Upper lobe of left lung (tissue), 6 donors: Measurements from ENCODE around the gene RTN4. TPM values are rescaled to one million over a fixed set of nuclear protein-coding genes. Genes with fewer than 3 reads are reported as not detected.

ENCODE experiments used
- ATAC-seq, 2 donors: fragments of 200-7000 bp; cut with Tn5 transposase; one replicate each; pipeline ENCODE4 v1.9.1; 2022; ENCODE audit warnings: mild to moderate bottlenecking in 2 of 2, moderate library complexity in 2 of 2; ENCODE audit not compliant: low FRiP score in 2 of 2
- DNase-seq, 2 donors: peaks; one replicate each; pipeline ENCODE4 v3.0.0-alpha.2; 2019 to 2020
- H3K27ac ChIP-seq, 4 donors: fragments of 200-600 bp; sonication (generic); one replicate each; pipeline ENCODE4 v1.5.1; 2016 to 2019
- H3K27me3 ChIP-seq, 4 donors: fragments of 200-600 bp; sonication (generic); one replicate each; pipeline ENCODE4 v1.5.1; 2017 to 2019
- H3K36me3 ChIP-seq, 4 donors: fragments of 200-600 bp; sonication (generic); one replicate each; pipeline ENCODE4 v1.5.1; 2016 to 2019
- H3K4me1 ChIP-seq, 4 donors: fragments of 200-600 bp; sonication (generic); one replicate each; pipeline ENCODE4 v1.5.1; 2018 to 2019
- H3K4me3 ChIP-seq, 4 donors: fragments of 200-600 bp; sonication (generic); one replicate each; pipeline ENCODE4 v1.5.1; 2017 to 2019; ENCODE audit warnings: mild to moderate bottlenecking in 2 of 4, moderate library complexity in 1 of 4
- H3K9me3 ChIP-seq, 4 donors: fragments of 200-600 bp; sonication (generic); one replicate each; pipeline ENCODE4 v1.5.1; 2018 to 2019
- EP300 ChIP-seq, 4 donors: sonication (generic); formaldehyde crosslinking; IDR thresholded peaks; one replicate each; pipeline ENCODE4 v1.5.1; 2017; ENCODE audit warnings: antibody characterized with exemption in 4 of 4, control low read depth in 2 of 4
- POLR2A ChIP-seq, 4 donors: fragments of 450-650 bp; IDR thresholded peaks; one replicate each; pipeline ENCODE4 v1.5.1; 2016 to 2017; ENCODE audit warnings: antibody characterized with exemption in 4 of 4, mild to moderate bottlenecking in 2 of 4
- POLR2AphosphoS5 ChIP-seq, 2 donors: sonication (generic); formaldehyde crosslinking; IDR thresholded peaks; one replicate each; pipeline ENCODE4 v1.5.1; 2017; ENCODE audit warnings: antibody characterized with exemption in 2 of 2
- WGBS, 2 donors: methylation state at CpG; one replicate each; pipeline ENCODE4 v1.1.5; 2017 to 2018; 5-methylcytosine and 5-hydroxymethylcytosine counted together
- total RNA-seq, 6 donors: library from RNA; depleted of rRNA in 4 of 6; stranded (reverse); fragments of >200 nt in 4 of 6; gene quantifications; one replicate each; pipeline versions ENCODE4 v1.1.0 to v1.2.1, GENCODE V29; 2016 to 2021
- TF ChIP-seq, protein P1 (sequence below), 6 experiments: fragments of 450-650 bp in 4 of 6; fragments of 200-600 bp in 2 of 6; sonication (generic) in 2 of 6; IDR thresholded peaks; one replicate each; pipeline ENCODE4 v1.5.1; 2016 to 2019; ENCODE audit warnings: antibody characterized with exemption in 6 of 6
- donor health status: DM: no; HTN: no; CAD: no; lungs with moderate emphysema.
- donor health status: DM: no; HTN: yes; CAD: no; lungs with severe emphysema.

The RTN4 gene
- total RNA-seq, 6 donors from 2014 or later: 128 to 345 (median 233) TPM

DNA sequence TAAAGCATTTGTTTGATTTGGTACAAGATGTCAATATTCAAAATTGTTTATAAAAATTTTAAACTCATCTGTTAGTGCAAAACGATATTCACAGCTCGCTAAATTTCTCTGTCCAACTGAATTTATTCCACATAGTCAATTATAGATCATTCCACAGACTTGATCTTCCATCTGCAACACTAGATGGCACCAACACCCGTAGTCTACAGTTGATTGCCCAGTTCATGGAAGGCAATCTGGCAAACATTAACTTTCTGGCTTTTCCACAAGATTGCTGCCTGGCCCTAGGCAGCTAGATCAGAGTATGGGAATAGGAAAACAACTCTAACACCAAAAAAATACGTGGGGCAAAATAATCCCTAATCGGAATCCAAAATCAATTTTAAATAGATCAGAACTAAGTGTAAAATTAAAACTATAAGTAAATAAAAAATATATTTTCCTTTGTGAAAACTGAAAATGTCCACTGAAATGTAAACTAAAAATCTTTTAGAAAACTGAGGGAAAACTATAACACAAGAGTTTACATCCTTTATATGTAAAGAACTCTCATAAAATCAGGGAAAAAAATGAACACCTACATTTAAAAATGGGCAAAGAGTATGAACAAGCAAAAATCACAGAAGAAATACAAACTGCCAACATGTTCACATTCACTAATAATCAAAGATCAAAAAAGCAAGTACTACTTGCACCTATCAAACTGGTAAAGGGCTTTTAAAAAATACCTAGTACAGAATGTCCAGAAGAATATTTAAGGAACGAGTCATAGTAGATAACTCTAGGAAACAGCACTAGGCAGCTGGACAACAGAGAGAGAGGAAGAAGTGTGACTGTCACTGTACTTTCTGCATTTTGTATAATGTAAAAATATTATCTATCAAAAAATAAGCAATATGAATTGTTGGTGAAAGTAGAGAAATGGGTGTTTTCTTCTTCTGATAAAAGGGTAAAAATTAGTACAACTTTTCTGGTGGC lies 35.0 kb downstream of the RTN4 start:
- no peak overlapping the region for H3K27ac ChIP-seq
- TF ChIP-seq POLR2A (IDR thresholded peaks at IDR 0.05): no peak
- no peak for TF ChIP-seq POLR2AphosphoS5 (IDR thresholded peaks at IDR 0.05)
- TF ChIP-seq EP300 (IDR thresholded peaks at IDR 0.05): peak in 1 of 4 donors; percentile 32
- TF ChIP-seq, protein P1, sequence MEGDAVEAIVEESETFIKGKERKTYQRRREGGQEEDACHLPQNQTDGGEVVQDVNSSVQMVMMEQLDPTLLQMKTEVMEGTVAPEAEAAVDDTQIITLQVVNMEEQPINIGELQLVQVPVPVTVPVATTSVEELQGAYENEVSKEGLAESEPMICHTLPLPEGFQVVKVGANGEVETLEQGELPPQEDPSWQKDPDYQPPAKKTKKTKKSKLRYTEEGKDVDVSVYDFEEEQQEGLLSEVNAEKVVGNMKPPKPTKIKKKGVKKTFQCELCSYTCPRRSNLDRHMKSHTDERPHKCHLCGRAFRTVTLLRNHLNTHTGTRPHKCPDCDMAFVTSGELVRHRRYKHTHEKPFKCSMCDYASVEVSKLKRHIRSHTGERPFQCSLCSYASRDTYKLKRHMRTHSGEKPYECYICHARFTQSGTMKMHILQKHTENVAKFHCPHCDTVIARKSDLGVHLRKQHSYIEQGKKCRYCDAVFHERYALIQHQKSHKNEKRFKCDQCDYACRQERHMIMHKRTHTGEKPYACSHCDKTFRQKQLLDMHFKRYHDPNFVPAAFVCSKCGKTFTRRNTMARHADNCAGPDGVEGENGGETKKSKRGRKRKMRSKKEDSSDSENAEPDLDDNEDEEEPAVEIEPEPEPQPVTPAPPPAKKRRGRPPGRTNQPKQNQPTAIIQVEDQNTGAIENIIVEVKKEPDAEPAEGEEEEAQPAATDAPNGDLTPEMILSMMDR (IDR thresholded peaks at IDR 0.05): peak; percentile 32 to 70 (median 54)

DNA sequence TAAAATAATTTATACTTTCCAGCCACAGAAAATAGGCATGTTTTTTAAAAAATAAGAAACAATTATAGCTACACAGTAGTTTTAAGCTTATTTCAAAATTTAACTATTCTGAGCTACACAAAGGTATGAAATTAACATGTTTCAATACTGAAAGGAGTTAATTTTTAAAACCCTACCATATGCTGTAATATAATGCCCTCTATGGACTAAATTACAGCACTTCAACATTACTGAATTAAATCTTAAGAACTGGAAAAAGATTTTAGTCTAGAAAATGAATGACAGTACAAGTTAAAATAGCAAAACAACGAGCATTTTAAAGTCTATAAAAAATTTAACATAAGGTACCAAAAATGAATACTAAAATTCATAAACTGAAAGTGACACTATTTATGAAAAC lies 36.3 kb downstream of the RTN4 start:
- DNase-seq: no peak
- Histone ChIP-seq H3K36me3 (no peaks in the 10 kb centered on the region), H3K27ac (no peak overlapping the region), H3K9me3 (no peaks in the 10 kb centered on the region), H3K4me1 (peaks cover 64 to 80% (median 70%) of the 10 kb centered on the region in 4 donors), H3K27me3 (no peaks in the 10 kb centered on the region), H3K4me3 (no peak overlapping the region)
- ATAC-seq: no peak
- 43 to 54% methylated on average over 1 of the region's 1 CpG for WGBS, 2 donors
- no peak for TF ChIP-seq EP300 (IDR thresholded peaks at IDR 0.05)
- TF ChIP-seq, protein P1 (IDR thresholded peaks at IDR 0.05): peak in 2 of 6 experiments; percentile 4 to 21

More for the DNA sequence above, 35.0 kb downstream of the RTN4 start:
- Histone ChIP-seq H3K4me3 (no peak overlapping the region), H3K36me3 (no peaks in the 10 kb centered on the region), H3K27me3 (no peaks in the 10 kb centered on the region), H3K4me1 (peaks cover 51 to 69% (median 61%) of the 10 kb centered on the region in 4 donors), H3K9me3 (no peaks in the 10 kb centered on the region)
- ATAC-seq (peak; percentile 75 to 79), DNase-seq (peak in 1 of 2 donors; percentile 56)
- 48 to 49% methylated on average over 6 of the region's 6 CpGs for WGBS, 2 donors

DNA sequence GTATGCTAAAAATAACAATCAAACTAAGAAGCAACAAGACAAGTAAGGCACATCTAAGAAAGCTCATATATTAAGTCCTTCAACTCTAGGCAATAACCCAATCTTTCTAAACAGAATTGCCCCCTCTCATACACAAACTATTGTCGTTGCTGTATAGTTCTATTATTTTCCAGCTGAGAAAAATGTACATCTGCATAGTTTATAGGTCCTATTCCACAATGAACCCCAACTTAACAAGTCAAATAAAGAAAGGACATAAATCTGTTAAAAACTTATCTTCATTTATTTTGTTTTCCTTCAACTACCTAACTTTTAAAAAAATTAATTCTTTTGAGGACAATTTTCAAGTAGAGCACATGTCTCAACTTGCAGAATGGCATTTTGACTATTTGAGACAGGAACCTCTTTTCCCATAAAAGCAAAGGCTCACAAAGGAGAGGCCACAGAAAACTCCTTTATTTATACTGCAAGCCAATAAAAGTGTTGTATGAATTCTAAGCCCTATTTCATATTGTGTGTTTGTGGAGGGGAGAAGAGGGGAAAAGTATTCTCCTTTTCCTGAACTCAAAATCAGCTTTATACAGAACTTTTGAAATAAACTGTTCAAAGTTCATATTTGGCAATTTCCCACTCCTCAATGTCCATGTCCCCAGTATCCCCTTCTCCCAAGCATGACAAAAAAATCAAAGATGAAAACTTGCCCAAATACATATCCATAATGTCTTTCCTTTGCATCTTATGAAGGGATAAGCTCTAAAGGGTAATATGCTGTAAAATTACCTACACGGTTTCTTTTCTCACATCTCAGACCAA lies 37.4 kb downstream of the RTN4 start:
- 42 to 55% methylated on average over 2 of the region's 2 CpGs for WGBS, 2 donors
- Histone ChIP-seq H3K36me3 (no peaks in the 10 kb centered on the region), H3K4me1 (peaks cover 64 to 86% (median 71%) of the 10 kb centered on the region in 4 donors), H3K9me3 (no peaks in the 10 kb centered on the region), H3K27me3 (no peaks in the 10 kb centered on the region), H3K4me3 (no peak overlapping the region), H3K27ac (peak overlapping the region; percentile 44 to 72 (median 56))
- ATAC-seq (no peak), DNase-seq (no peak)
- TF ChIP-seq, protein P1 (IDR thresholded peaks at IDR 0.05): no peak
- TF ChIP-seq POLR2AphosphoS5 (IDR thresholded peaks at IDR 0.05) (no peak), POLR2A (IDR thresholded peaks at IDR 0.05) (no peak), EP300 (IDR thresholded peaks at IDR 0.05) (no peak)

DNA sequence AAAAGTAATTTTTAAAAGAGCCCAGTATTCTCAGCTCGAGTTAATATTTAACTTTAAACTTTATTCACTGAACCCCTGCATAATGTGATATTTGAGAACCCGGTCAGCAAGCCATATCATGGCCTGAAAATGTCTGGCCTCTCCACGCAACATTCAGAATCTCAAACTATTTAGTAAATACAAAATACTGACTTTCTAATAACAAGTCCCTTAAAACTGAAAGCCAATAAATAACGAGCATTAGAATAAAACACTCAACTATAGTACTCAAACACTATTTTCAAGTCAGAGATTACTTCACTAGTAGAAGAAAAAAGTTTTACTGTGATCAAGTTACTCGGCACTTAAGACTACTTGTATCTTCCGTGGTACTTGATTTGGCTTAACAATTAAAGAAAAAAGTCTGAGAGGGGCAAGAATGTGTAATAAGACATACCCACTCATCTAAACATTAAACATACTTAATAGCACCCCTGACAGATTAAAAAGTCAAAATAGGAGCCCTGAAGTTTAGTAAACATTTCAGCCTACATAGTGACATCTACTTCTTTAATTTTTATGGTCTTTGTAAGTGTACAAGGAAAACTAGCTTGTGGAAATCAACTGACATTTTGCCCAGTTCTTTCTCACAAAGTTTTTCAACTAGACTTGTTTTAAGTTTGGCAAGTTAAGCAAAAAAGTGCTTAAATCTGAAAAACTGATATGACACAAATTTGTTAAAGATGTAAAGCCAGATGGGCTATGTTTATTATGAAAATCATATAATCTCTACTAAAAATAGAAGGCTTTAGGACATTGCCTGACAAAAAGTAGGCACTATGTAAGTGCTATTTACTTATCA lies 38.2 kb downstream of the RTN4 start:
- Histone ChIP-seq H3K27me3 (no peaks in the 10 kb centered on the region), H3K4me3 (no peak overlapping the region), H3K4me1 (peaks cover 71 to 90% (median 76%) of the 10 kb centered on the region in 4 donors), H3K36me3 (no peaks in the 10 kb centered on the region), H3K27ac (peak overlapping the region; percentile 44 to 72 (median 56)), H3K9me3 (no peaks in the 10 kb centered on the region)
- TF ChIP-seq POLR2A (IDR thresholded peaks at IDR 0.05): no peak
- TF ChIP-seq, protein P1 (IDR thresholded peaks at IDR 0.05): no peak
- no peak for TF ChIP-seq EP300 (IDR thresholded peaks at IDR 0.05)
- TF ChIP-seq POLR2AphosphoS5 (IDR thresholded peaks at IDR 0.05): no peak
- DNase-seq (no peak), ATAC-seq (no peak)
- WGBS, 2 donors: 21 to 36% methylated on average over 6 of the region's 6 CpGs
